Fibroblast of mammary gland (primary cell): ENCODE results near the gene GSTM1.

Experiments used
- DNase-seq: peaks from one replicate; pipeline ENCODE4 v3.0.0-alpha.2; 2010; ENCODE audit warnings: low read depth
- H3K4me3 ChIP-seq: 2 replicates; pipeline ENCODE4 v1.5.1; 2011; ENCODE audit warnings: low read depth, mild to moderate bottlenecking, low read length, moderate library complexity; ENCODE audit not compliant: control insufficient read depth
- CTCF ChIP-seq: conservative IDR thresholded peaks from 2 replicates; pipeline ENCODE4 v1.5.1; 2011; ENCODE audit warnings: low read depth, low read length, inconsistent platforms; ENCODE audit not compliant: control insufficient read depth, insufficient read depth

GSTM1 gene

GRCh38 chr1:109718495-109718894 is 30.9 kb downstream of the GSTM1 start:
- no peak for TF ChIP-seq CTCF
- peak; percentile 25 for DNase-seq
- no peak overlapping the region for H3K4me3 ChIP-seq

GRCh38 chr1:109719337-109719837 is 31.8 kb downstream of the GSTM1 start:
- TF ChIP-seq CTCF = no peak
- no peak overlapping the region for H3K4me3 ChIP-seq
- peak; percentile 72 for DNase-seq

- H3K4me3 ChIP-seq = no peak overlapping the region
- TF ChIP-seq CTCF = no peak
- DNase-seq = no peak
Observed at GRCh38 chr1:109721042-109721441, 33.4 kb downstream of the GSTM1 start.

- TF ChIP-seq CTCF = no peak
- DNase-seq = no peak
- H3K4me3 ChIP-seq = no peak overlapping the region
Observed at GRCh38 chr1:109721971-109722370, 34.4 kb downstream of the GSTM1 start.

GRCh38 chr1:109722908-109723691 is 35.5 kb downstream of the GSTM1 start:
- no peak for TF ChIP-seq CTCF
- no peak overlapping the region for H3K4me3 ChIP-seq
- DNase-seq = no peak

GRCh38 chr1:109724933-109725332 is 37.3 kb downstream of the GSTM1 start:
- no peak for DNase-seq
- no peak for TF ChIP-seq CTCF

GRCh38 chr1:109725510-109725909 is 37.9 kb downstream of the GSTM1 start:
- H3K4me3 ChIP-seq = no peak overlapping the region
- TF ChIP-seq CTCF = no peak
- DNase-seq = no peak

More at GRCh38 chr1:109724933-109725332, 37.3 kb downstream of the GSTM1 start:
- H3K4me3 ChIP-seq = no peak overlapping the region
